ENCODE data around the gene PPP6R1.

GRCh38 chr19:55265723-55266386, 7.0 kb upstream of the PPP6R1 start:
- TF ChIP-seq REST (IDR thresholded peaks at IDR 0.05; ENCODE audit: insufficient read depth in 1 of 2, low read depth in 2 of 2, low read length in 1 of 2) (no peak), CTCF (IDR thresholded peaks at IDR 0.05) (no peak)

Measured in Panc1 (cell line).